Stomach (tissue), 4 donors: ENCODE measurements around the gene RICTOR.

Experiments
- EP300 ChIP-seq: sonication (generic); formaldehyde crosslinking; IDR thresholded peaks from one replicate; pipeline ENCODE4 v1.6.1; 2017; ENCODE audit warnings: antibody characterized with exemption
- POLR2AphosphoS5 ChIP-seq, 3 donors: sonication (generic); formaldehyde crosslinking; IDR thresholded peaks; one replicate each; pipeline ENCODE4 v1.6.1; 2016; ENCODE audit warnings: antibody characterized with exemption in 3 of 3

GRCh38 chr5:39068099-39068498, 6.1 kb downstream of the RICTOR start:
- no peak for TF ChIP-seq EP300
- no peak for TF ChIP-seq POLR2AphosphoS5 (IDR thresholded peaks at IDR 0.05)
